ENCODE results near the gene BTNL8.
A peak's percentile ranks its signal among the peaks of the same experiment; 100 is the strongest.

The BTNL8 gene

GRCh38 chr5:180974612-180975315 lies 75.8 kb downstream of the BTNL8 start:
- H3K27me3 ChIP-seq (ENCODE audit: insufficient read depth, low read length, poor library complexity): no peaks in the 10 kb centered on the region
- no peaks in the 10 kb centered on the region for H3K4me1 ChIP-seq (ENCODE audit: insufficient read depth, low read length)
- no peak overlapping the region for H2AFZ ChIP-seq (ENCODE audit: low read depth, low read length)
- no peak overlapping the region for H3K4me2 ChIP-seq (ENCODE audit: insufficient read depth, low read length)
- ATAC-seq (ENCODE audit: insufficient read depth, low read depth): no peak
- H3K9me3 ChIP-seq (ENCODE audit: insufficient read depth, low read length, severe bottlenecking): no peaks in the 10 kb centered on the region
- no peaks in the 10 kb centered on the region for H3K36me3 ChIP-seq (ENCODE audit: insufficient read depth, low read length)
- H4K20me1 ChIP-seq (ENCODE audit: insufficient read depth, low read length): no peaks in the 10 kb centered on the region
- no peak overlapping the region for H3K9ac ChIP-seq (ENCODE audit: low read depth, low read length)
- TF ChIP-seq CTCF (IDR thresholded peaks at IDR 0.05; ENCODE audit: borderline replicate concordance, extremely low read depth, low read length, poor library complexity, severe bottlenecking) (no peak), EZH2 (IDR thresholded peaks at IDR 0.05; ENCODE audit: borderline replicate concordance, low read depth, low read length, severe bottlenecking) (no peak)
- no peak overlapping the region for H3K4me3 ChIP-seq (ENCODE audit: low read depth in 1 of 2, low read length in 2 of 2)
- no peak overlapping the region for H3K27ac ChIP-seq (ENCODE audit: low read length)
- DNase-seq: no peak
- H3K79me2 ChIP-seq (ENCODE audit: insufficient read depth, low read length): no peaks in the 10 kb centered on the region

GRCh38 chr5:180975338-180975737 lies 76.4 kb downstream of the BTNL8 start:
- Histone ChIP-seq H3K27ac (ENCODE audit: low read length) (no peak overlapping the region), H3K36me3 (ENCODE audit: insufficient read depth, low read length) (no peaks in the 10 kb centered on the region), H3K4me3 (ENCODE audit: low read depth in 1 of 2, low read length in 2 of 2) (no peak overlapping the region), H3K4me1 (ENCODE audit: insufficient read depth, low read length) (no peaks in the 10 kb centered on the region), H2AFZ (ENCODE audit: low read depth, low read length) (no peak overlapping the region), H3K4me2 (ENCODE audit: insufficient read depth, low read length) (no peak overlapping the region), H3K79me2 (ENCODE audit: insufficient read depth, low read length) (no peaks in the 10 kb centered on the region), H3K9me3 (ENCODE audit: insufficient read depth, low read length, severe bottlenecking) (no peaks in the 10 kb centered on the region), H3K27me3 (ENCODE audit: insufficient read depth, low read length, poor library complexity) (no peaks in the 10 kb centered on the region), H3K9ac (ENCODE audit: low read depth, low read length) (no peak overlapping the region), H4K20me1 (ENCODE audit: insufficient read depth, low read length) (no peaks in the 10 kb centered on the region)
- peak; percentile 9 for DNase-seq
- TF ChIP-seq CTCF (IDR thresholded peaks at IDR 0.05; ENCODE audit: borderline replicate concordance, extremely low read depth, low read length, poor library complexity, severe bottlenecking) (no peak), EZH2 (IDR thresholded peaks at IDR 0.05; ENCODE audit: borderline replicate concordance, low read depth, low read length, severe bottlenecking) (no peak)
- ATAC-seq (ENCODE audit: insufficient read depth, low read depth): no peak

- no peaks in the 10 kb centered on the region for H3K79me2 ChIP-seq (ENCODE audit: insufficient read depth, low read length)
- no peaks in the 10 kb centered on the region for H3K27me3 ChIP-seq (ENCODE audit: insufficient read depth, low read length, poor library complexity)
- ATAC-seq (ENCODE audit: insufficient read depth, low read depth) (no peak), DNase-seq (no peak)
- no peaks in the 10 kb centered on the region for H3K4me1 ChIP-seq (ENCODE audit: insufficient read depth, low read length)
- H2AFZ ChIP-seq (ENCODE audit: low read depth, low read length): no peak overlapping the region
- no peak for TF ChIP-seq CTCF (IDR thresholded peaks at IDR 0.05; ENCODE audit: borderline replicate concordance, extremely low read depth, low read length, poor library complexity, severe bottlenecking)
- no peak for TF ChIP-seq EZH2 (IDR thresholded peaks at IDR 0.05; ENCODE audit: borderline replicate concordance, low read depth, low read length, severe bottlenecking)
- no peak overlapping the region for H3K27ac ChIP-seq (ENCODE audit: low read length)
- H3K9ac ChIP-seq (ENCODE audit: low read depth, low read length): no peak overlapping the region
- H4K20me1 ChIP-seq (ENCODE audit: insufficient read depth, low read length): no peaks in the 10 kb centered on the region
- no peak overlapping the region for H3K4me3 ChIP-seq (ENCODE audit: low read depth in 1 of 2, low read length in 2 of 2)
- no peak overlapping the region for H3K4me2 ChIP-seq (ENCODE audit: insufficient read depth, low read length)
- H3K36me3 ChIP-seq (ENCODE audit: insufficient read depth, low read length): no peaks in the 10 kb centered on the region
- no peaks in the 10 kb centered on the region for H3K9me3 ChIP-seq (ENCODE audit: insufficient read depth, low read length, severe bottlenecking)
Measured at GRCh38 chr5:180976518-180976917, 77.6 kb downstream of the BTNL8 start.

Data from DND-41 (cell line).